GM10248 (cell line): ENCODE data around the gene CFAP46.
"Not testable (repeated sequence)": the region's sequence is repeated elsewhere in the genome, so short reads cannot be mapped to it uniquely, and the experiment has no call there.

Experiments
- CTCF ChIA-PET: fragments of 300-600 bp; sonication (Branson Sonifier 250); formaldehyde crosslinking; extraction: SDS; loops from one replicate; lab custom pipeline; 2021; ENCODE audit warnings: antibody characterized with exemption; lab: Yijun Ruan, JAX
- POLR2A ChIA-PET: fragments of 350-650 bp; sonication (Branson Sonifier 250); formaldehyde crosslinking; extraction: SDS; loops from one replicate; lab custom pipeline; 2020; ENCODE audit warnings: antibody characterized with exemption; lab: Yijun Ruan, JAX
- DNase-seq: peaks from one replicate; pipeline ENCODE4 v3.0.0; 2012; ENCODE audit errors: extremely low spot score
- TF ChIP-seq, protein P1 (sequence below): IDR thresholded peaks from 2 replicates; pipeline ENCODE4 v1.5.1; 2012; ENCODE audit warnings: mild to moderate bottlenecking, low read depth; ENCODE audit errors: extremely low read depth, missing control alignments, control extremely low read depth

CFAP46 gene

GRCh38 chr10:132798403-132798802 lies 144.0 kb downstream of the CFAP46 start:
- DNase-seq: no peak
- CTCF ChIA-PET: no interaction called here
- POLR2A ChIA-PET: no interaction called here
- TF ChIP-seq, protein P1, sequence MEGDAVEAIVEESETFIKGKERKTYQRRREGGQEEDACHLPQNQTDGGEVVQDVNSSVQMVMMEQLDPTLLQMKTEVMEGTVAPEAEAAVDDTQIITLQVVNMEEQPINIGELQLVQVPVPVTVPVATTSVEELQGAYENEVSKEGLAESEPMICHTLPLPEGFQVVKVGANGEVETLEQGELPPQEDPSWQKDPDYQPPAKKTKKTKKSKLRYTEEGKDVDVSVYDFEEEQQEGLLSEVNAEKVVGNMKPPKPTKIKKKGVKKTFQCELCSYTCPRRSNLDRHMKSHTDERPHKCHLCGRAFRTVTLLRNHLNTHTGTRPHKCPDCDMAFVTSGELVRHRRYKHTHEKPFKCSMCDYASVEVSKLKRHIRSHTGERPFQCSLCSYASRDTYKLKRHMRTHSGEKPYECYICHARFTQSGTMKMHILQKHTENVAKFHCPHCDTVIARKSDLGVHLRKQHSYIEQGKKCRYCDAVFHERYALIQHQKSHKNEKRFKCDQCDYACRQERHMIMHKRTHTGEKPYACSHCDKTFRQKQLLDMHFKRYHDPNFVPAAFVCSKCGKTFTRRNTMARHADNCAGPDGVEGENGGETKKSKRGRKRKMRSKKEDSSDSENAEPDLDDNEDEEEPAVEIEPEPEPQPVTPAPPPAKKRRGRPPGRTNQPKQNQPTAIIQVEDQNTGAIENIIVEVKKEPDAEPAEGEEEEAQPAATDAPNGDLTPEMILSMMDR: no peak

DNA sequence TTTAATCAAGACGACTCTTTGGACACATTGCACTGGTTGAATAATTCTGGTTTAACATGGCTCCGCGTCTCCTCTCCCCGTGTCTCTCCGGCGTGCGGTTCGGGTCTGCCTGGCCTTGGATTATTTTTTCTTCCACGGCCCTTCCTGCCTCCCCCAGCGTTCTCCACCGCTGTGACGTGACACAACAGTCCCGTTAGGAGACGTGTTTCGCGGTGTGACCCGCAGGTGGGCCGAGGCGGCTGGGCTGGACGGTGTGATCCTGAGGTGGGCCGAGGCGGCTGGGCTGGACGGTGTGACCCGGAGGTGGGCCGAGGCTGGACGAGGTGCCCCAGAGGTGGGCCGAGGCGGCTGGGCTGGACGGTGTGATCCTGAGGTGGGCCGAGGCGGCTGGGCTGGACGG lies 144.4 kb downstream of the CFAP46 start:
- DNase-seq, CTCF ChIA-PET, POLR2A ChIA-PET: not testable (repeated sequence)

GRCh38 chr10:132796846-132797245 lies 145.5 kb downstream of the CFAP46 start:
- ChIA-PET POLR2A (no interaction called here), CTCF (no interaction called here)
- DNase-seq: no peak
- TF ChIP-seq, protein P1: no peak

- DNase-seq: no peak
- ChIA-PET CTCF (no interaction called here), POLR2A (no interaction called here)
- TF ChIP-seq, protein P1: no peak
Observed at GRCh38 chr10:132793871-132794849, 148.2 kb downstream of the CFAP46 start.

DNA sequence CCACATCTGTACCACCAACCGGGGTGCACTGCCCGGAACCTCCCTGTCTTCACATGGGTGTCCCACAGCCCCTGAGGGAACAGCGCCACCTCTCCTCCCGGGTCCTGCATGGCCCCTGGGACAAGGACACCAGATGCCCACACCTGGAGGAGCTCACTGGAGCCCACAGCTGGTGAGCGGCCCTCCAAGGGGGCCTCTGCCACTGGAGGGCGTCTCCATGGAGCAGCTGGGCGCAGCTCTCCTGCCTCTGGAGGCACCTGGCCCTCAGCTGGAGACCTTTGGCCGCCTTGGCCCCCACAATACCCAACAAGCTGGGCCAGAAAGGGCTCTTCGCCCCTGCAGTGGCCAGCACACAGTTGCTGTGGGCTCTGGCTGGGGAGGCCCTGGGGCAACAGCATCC lies 149.2 kb downstream of the CFAP46 start:
- ChIA-PET CTCF (no interaction called here), POLR2A (no interaction called here)
- no peak for DNase-seq
- TF ChIP-seq, protein P1: no peak

DNA sequence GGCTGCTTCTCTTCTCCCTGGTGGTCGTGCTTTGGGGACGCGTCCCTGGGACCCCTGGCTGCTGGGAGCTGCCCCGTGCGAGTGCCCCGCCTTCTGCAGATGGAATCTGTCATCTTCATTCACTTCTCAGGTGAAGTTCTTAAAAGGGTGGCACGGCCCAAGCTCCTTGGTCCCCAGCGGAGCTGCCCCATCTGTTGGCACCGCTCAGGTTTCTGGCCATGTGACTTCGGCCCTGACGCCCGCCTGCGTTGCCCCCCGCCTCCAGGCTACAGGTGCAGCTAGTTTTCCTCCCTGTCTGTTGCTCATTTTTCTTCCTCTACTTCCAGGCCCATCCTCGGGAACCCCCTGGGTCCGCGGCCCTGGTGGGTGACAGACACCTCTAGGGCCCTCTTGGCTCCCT lies 149.6 kb downstream of the CFAP46 start:
- ChIA-PET CTCF (no interaction called here), POLR2A (no interaction called here)
- no peak for DNase-seq
- TF ChIP-seq, protein P1: no peak

GRCh38 chr10:132792099-132792498 lies 150.3 kb downstream of the CFAP46 start:
- POLR2A ChIA-PET, CTCF ChIA-PET, DNase-seq: not testable (repeated sequence)
